Fibroblast of villous mesenchyme (primary cell): Measurements from ENCODE around the gene FOXN1. TPM values are rescaled to one million over a fixed set of nuclear protein-coding genes. Genes with fewer than 3 reads are reported as not detected.

Experiments used
- DNase-seq: peaks from one replicate; pipeline ENCODE4 v3.0.0-alpha.2; 2010; ENCODE audit warnings: low read depth
- H3K4me3 ChIP-seq: 2 replicates; pipeline ENCODE4 v1.5.1; 2011; ENCODE audit warnings: low read depth, mild to moderate bottlenecking, low read length
- CTCF ChIP-seq: IDR thresholded peaks from 2 replicates; pipeline ENCODE4 v1.5.1; 2012; ENCODE audit warnings: low read depth, mild to moderate bottlenecking, low read length; ENCODE audit not compliant: insufficient read depth
- total RNA-seq: library from RNA; depleted of rRNA; stranded (reverse); fragments of >200 nt; gene quantifications from 2 replicates; pipeline ENCODE4 v1.2.3, GENCODE V29; 2012

Gene FOXN1
- total RNA-seq, 1 donor, result not detected

- peak overlapping the region; percentile 44 for H3K4me3 ChIP-seq
- TF ChIP-seq CTCF, result no peak
- DNase-seq, result no peak
These were observed 46.9 kb downstream of the FOXN1 start for GRCh38 chr17:28553000-28553505.

GRCh38 chr17:28554565-28554964 is 48.4 kb downstream of the FOXN1 start:
- H3K4me3 ChIP-seq, result no peak overlapping the region
- no peak for DNase-seq
- TF ChIP-seq CTCF, result no peak

- no peak for TF ChIP-seq CTCF
These were observed 48.9 kb downstream of the FOXN1 start for GRCh38 chr17:28555022-28555421.

GRCh38 chr17:28563475-28563874 is 57.3 kb downstream of the FOXN1 start:
- H3K4me3 ChIP-seq, result no peak overlapping the region
- DNase-seq, result peak; percentile 45
- no peak for TF ChIP-seq CTCF

More at GRCh38 chr17:28555022-28555421, 48.9 kb downstream of the FOXN1 start:
- no peak for DNase-seq
- no peak overlapping the region for H3K4me3 ChIP-seq

GRCh38 chr17:28567604-28568003 is 61.5 kb downstream of the FOXN1 start:
- DNase-seq, result no peak
- H3K4me3 ChIP-seq, result no peak overlapping the region
- TF ChIP-seq CTCF, result no peak

GRCh38 chr17:28569446-28569845 is 63.3 kb downstream of the FOXN1 start:
- DNase-seq, result no peak
- H3K4me3 ChIP-seq, result no peak overlapping the region
- TF ChIP-seq CTCF, result no peak

GRCh38 chr17:28570716-28571360 is 64.7 kb downstream of the FOXN1 start:
- DNase-seq, result no peak
- TF ChIP-seq CTCF, result no peak
- H3K4me3 ChIP-seq, result peak overlapping the region; percentile 87
